Pancreas (tissue), 10 donors: ENCODE results near the gene SLC35F1. TPM values are rescaled to one million over a fixed set of nuclear protein-coding genes. Genes with fewer than 3 reads are reported as not detected.

Experiments used
- ATAC-seq, 4 donors: fragments of 200-7000 bp; cut with Tn5 transposase; one replicate each; pipeline versions ENCODE4 v1.8.0 to v1.9.1; 2020; ENCODE audit warnings: mild to moderate bottlenecking in 4 of 4, moderate library complexity in 4 of 4
- DNase-seq, 6 donors: peaks; one replicate each; pipeline ENCODE4 v3.0.0-alpha.2; 2020
- FAIRE-seq: peaks from 2 replicates; lab custom pipeline; 2012; peaks lifted over from hg19 to GRCh38; lab: Jason Lieb, UNC
- H3K27ac ChIP-seq, 4 donors: fragments of 200-600 bp; sonication (generic); 1 replicate in 3 of 4; 2 replicates in 1 of 4; pipeline versions ENCODE4 v1.5.0 to v1.8.0; 2020
- H3K27me3 ChIP-seq, 4 donors: fragments of 200-600 bp; one replicate each; pipeline ENCODE4 v1.8.0; 2021
- H3K36me3 ChIP-seq, 3 donors: fragments of 200-600 bp; sonication (generic) in 1 of 3; one replicate each; pipeline versions ENCODE4 v1.5.0 to v1.8.0; 2020 to 2021
- H3K4me1 ChIP-seq, 3 donors: fragments of 200-600 bp; one replicate each; pipeline ENCODE4 v1.8.0; 2021
- H3K4me3 ChIP-seq, 4 donors: fragments of 200-600 bp; sonication (generic) in 2 of 4; one replicate each; pipeline versions ENCODE4 v1.5.0 to v1.8.0; 2020 to 2021
- H3K9me3 ChIP-seq, 4 donors: fragments of 200-600 bp; one replicate each; pipeline ENCODE4 v1.8.0; 2021
- WGBS, 2 donors: extraction: QIAGEN DNeasy Blood & Tissue Kit; methylation state at CpG; one replicate each; pipeline ENCODE4 v1.1.7; 2013; 5-methylcytosine and 5-hydroxymethylcytosine counted together
- intact Hi-C, 3 donors: fragments of 100-400 bp; cut with DNase I; formaldehyde crosslinking; loops; one replicate each; pipeline versions ENCODE4 v1.11.1 to v1.14.2; 2022
- polyA plus RNA-seq, 2 donors: library from polyadenylated mRNA; stranded (reverse); fragments of 200-250 nt; gene quantifications; one replicate each; pipeline ENCODE4 v1.2.3, GENCODE V29; 2013
- total RNA-seq, 6 donors: library from RNA; stranded (reverse); fragmentation: NEBNext Ultra II Directional in 4 of 6; extraction: Animal tissue kit (Norgen Biotek cat#: 25700) in 4 of 6; gene quantifications; one replicate each; pipeline versions ENCODE4 v1.2.1 to v1.2.4, GENCODE V29; 2021 to 2023
- TF ChIP-seq, protein P1 (sequence below), 4 donors: fragments of 200-600 bp; sonication (generic) in 3 of 4; IDR thresholded peaks; one replicate each; pipeline versions ENCODE4 v1.5.0 to v1.8.0; 2021; ENCODE audit warnings: antibody characterized with exemption in 4 of 4
- donor health status: healthy with polysubstance abuse.
- donor health status: DM: no; HTN: no; CAD: no; lungs with moderate emphysema.
- donor health status: DM: no; HTN: no; CAD: no.
- donor health status: control.
- donor health status: control.
- donor health status: Bipolar disorder and iron deficiency.
- donor health status: DM: yes; HTN: yes; CAD: no.
- donor health status: DM: no; HTN: no; CAD: no.
- donor health status: DM: no; HTN: no; CAD: no.
- donor health status: DM: yes; HTN: yes; CAD: no.

The SLC35F1 gene
- total and polyA plus RNA-seq, 8 donors = 0.14 to 2.1 (median 0.29) TPM

DNA sequence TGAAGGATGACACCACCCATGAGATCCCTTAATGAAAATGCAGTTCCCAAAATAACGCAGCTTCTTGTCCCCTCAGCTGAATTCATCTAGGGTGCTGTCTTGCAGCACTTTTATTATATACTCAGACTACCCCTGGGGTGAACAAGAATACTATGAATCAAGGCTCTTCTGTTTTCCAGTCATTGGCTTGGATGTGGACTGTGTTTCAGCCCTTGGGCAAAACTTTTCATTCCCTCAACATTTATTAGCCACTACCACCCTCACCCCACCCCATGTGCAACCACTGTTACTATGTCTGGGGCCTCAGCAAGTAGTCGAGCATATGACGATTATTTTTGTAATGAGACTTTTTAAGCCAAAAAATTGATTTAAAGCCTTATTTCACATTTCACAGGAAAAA, 321.8 kb downstream of the SLC35F1 start:
- DNase-seq = no peak
- WGBS, 2 donors = 53 to 55% methylated on average over 3 of the region's 3 CpGs
- TF ChIP-seq, protein P1, sequence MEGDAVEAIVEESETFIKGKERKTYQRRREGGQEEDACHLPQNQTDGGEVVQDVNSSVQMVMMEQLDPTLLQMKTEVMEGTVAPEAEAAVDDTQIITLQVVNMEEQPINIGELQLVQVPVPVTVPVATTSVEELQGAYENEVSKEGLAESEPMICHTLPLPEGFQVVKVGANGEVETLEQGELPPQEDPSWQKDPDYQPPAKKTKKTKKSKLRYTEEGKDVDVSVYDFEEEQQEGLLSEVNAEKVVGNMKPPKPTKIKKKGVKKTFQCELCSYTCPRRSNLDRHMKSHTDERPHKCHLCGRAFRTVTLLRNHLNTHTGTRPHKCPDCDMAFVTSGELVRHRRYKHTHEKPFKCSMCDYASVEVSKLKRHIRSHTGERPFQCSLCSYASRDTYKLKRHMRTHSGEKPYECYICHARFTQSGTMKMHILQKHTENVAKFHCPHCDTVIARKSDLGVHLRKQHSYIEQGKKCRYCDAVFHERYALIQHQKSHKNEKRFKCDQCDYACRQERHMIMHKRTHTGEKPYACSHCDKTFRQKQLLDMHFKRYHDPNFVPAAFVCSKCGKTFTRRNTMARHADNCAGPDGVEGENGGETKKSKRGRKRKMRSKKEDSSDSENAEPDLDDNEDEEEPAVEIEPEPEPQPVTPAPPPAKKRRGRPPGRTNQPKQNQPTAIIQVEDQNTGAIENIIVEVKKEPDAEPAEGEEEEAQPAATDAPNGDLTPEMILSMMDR (IDR thresholded peaks at IDR 0.05) = no peak
- Histone ChIP-seq H3K27me3 (no peaks in the 10 kb centered on the region), H3K27ac (no peak overlapping the region), H3K9me3 (no peaks in the 10 kb centered on the region), H3K4me1 (no peaks in the 10 kb centered on the region), H3K36me3 (no peaks in the 10 kb centered on the region), H3K4me3 (no peak overlapping the region)
- no peak for FAIRE-seq
- intact Hi-C loops = no loop called here
- no peak for ATAC-seq

DNA sequence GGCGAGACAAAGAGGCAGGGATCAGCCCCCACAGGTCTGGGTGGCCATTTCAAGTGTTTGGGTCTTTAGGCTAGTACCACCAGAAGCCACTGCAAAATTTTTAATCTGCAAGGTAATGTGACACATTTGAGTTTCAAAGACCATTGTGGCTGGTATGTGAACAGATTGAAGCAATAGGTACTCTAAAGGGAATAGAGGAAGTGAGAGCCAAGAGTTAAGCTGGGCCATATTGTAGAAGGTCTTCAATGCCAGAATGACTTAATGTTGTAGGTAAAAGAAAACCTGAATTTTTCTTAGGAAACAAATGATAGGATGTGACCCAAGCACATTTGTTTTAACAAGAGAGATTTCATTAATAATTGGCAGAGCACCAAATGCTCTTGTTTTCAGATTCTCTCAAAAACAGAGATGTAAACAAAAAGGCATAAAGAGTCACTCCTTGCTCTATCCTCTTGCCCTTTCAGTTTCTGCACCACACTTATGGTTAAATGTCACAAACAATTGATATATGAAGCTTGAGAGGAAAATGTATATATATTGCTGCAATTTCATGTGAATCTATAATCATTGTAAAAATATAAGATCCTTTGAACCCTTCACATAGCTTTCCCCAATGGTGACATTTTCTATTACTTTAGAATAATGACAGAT, 333.9 kb downstream of the SLC35F1 start:
- no peaks in the 10 kb centered on the region for H3K36me3 ChIP-seq
- H3K4me3 ChIP-seq = no peak overlapping the region
- H3K4me1 ChIP-seq = no peaks in the 10 kb centered on the region
- no peaks in the 10 kb centered on the region for H3K9me3 ChIP-seq
- FAIRE-seq = no peak
- H3K27me3 ChIP-seq = no peaks in the 10 kb centered on the region
- intact Hi-C loops = no loop called here
- no peak for ATAC-seq
- no peak overlapping the region for H3K27ac ChIP-seq
- no peak for DNase-seq
- TF ChIP-seq, protein P1 (IDR thresholded peaks at IDR 0.05) = no peak
- 77 to 90% methylated on average over 1 of the region's 1 CpG for WGBS, 2 donors

DNA sequence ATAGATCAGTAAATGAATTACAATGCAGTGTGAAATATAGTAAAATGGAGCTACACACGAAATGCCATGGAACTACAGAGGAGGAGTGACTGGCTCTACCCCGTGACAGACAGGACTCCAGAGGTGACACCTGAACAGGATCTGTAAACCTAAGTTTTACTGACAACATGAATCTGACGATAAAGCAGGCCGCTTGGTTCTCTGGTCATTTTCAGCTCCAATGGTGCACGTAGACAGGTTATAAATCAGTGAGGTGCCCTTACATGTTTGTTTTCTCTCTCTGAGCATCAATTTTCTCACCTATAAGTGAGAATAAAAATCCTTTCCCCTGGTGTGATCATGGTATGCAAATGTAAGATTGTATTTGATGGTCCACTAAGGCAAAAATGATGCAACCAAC, 339.3 kb downstream of the SLC35F1 start:
- H3K36me3 ChIP-seq = no peaks in the 10 kb centered on the region
- no peaks in the 10 kb centered on the region for H3K4me1 ChIP-seq
- DNase-seq (no peak), ATAC-seq (no peak), FAIRE-seq (no peak)
- 68 to 79% methylated on average over 5 of the region's 5 CpGs for WGBS, 2 donors
- no peak overlapping the region for H3K27ac ChIP-seq
- no peak overlapping the region for H3K4me3 ChIP-seq
- TF ChIP-seq, protein P1 (IDR thresholded peaks at IDR 0.05) = no peak
- H3K27me3 ChIP-seq = no peaks in the 10 kb centered on the region
- intact Hi-C loops = no loop called here
- no peaks in the 10 kb centered on the region for H3K9me3 ChIP-seq

DNA sequence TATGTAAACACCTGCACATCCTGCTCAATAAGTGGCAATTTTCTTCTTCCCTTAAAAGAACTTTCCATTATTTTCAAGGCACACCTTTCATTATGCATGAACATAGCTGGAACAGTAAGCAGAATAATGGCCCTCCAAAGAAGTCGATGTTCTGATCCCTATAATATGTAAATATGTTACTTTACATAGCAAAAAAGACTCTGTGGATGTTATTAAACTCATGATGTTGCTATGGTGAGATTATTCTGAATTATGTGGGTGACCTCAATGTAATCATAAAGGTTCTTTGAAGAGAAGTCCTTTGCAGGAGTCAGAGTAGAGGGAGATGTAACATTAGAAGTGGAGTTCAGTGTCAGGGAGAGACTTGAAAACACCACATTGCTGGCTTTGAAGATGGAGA, 341.1 kb downstream of the SLC35F1 start:
- no peaks in the 10 kb centered on the region for H3K4me1 ChIP-seq
- intact Hi-C loops = no loop called here
- no peaks in the 10 kb centered on the region for H3K36me3 ChIP-seq
- ATAC-seq (no peak), FAIRE-seq (no peak), DNase-seq (no peak)
- H3K4me3 ChIP-seq = no peak overlapping the region
- TF ChIP-seq, protein P1 (IDR thresholded peaks at IDR 0.05) = no peak
- 82 to 85% methylated on average over 1 of the region's 1 CpG for WGBS, 2 donors
- H3K9me3 ChIP-seq = no peaks in the 10 kb centered on the region
- no peaks in the 10 kb centered on the region for H3K27me3 ChIP-seq
- H3K27ac ChIP-seq = no peak overlapping the region

DNA sequence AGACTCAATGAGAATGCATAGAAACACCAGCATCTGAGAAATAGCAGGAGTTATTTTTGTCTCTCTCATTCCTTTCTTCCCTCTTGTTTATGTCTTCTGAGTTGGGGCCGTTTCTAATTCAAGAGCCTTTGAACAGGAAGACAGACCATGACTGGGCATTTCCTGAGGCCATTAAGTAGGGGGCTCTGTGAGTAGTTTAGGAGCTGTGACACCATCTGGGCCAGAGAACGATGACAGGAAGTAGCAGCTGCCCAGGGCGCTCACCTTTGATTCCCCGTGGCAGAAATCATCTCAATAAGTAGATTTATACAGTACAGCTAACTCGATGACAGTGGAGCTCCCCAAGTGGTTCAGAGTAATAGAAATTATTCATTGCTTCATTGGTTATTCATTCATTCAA, 342.6 kb downstream of the SLC35F1 start:
- no peaks in the 10 kb centered on the region for H3K9me3 ChIP-seq
- WGBS, 2 donors = 56 to 62% methylated on average over 5 of the region's 5 CpGs
- no peak overlapping the region for H3K27ac ChIP-seq
- ATAC-seq (no peak), DNase-seq (no peak), FAIRE-seq (no peak)
- H3K27me3 ChIP-seq = no peaks in the 10 kb centered on the region
- intact Hi-C loops = no loop called here
- no peak overlapping the region for H3K4me3 ChIP-seq
- TF ChIP-seq, protein P1 (IDR thresholded peaks at IDR 0.05) = no peak
- H3K4me1 ChIP-seq = no peaks in the 10 kb centered on the region
- H3K36me3 ChIP-seq = no peaks in the 10 kb centered on the region
